HG03280 (cell line): Measurements from ENCODE around the gene ZNF140.

Experiments used
- ATAC-seq: cut with Tn5 transposase; IDR thresholded peaks from one replicate; pipeline ENCODE4 v1.9.1; 2021; ENCODE audit warnings: mild to moderate bottlenecking, moderate library complexity; ENCODE audit not compliant: unreplicated experiment

The ZNF140 gene

DNA sequence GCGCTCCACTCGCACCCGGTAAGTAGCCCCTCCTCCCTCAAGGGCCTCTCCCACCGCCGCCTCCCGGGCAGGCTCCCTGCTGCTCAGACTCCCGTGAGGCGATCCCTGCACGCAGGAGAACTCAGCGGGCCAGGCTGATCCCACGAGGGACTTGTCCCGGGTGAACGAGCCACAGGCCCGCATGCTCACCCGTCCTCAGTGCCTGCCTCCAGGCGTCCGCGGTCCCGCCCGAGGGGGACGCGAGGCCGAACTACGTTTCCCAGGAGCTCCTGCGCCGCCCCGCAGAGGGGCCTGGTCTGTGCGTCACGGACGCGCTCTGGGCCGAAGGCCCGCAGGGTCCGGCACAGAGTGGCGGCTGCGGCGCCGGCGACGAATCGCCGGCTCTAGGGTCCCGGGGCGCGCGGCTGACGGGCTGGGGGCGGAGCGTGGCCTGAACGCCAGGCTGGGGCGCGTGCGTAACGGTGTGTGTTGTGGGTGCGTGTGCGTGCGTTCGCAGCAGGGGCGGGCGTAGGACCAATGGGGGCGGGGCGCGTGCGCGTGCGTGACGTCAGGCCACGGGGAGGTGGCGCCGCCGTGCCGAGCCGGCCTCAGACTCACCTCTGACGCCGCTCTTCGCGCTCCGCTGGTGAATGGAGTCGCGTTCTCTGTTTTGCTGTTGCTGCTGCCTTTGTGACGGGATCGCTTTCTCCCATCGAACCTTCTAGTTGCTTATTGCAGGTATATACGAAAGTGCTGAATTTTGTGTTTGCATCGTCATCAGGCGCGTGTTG is 49.5 kb downstream of the ZNF140 start, which contains the start of the genes ZNF10 and ZNF891:
Gene ZNF10, plus strand, starts transcription at position 590 of the 770 bp plus-strand sequence. CDS start 13,866 bp downstream, outside the sequence.
Gene ZNF891, minus strand, starts transcription at position 237 of the 770 bp plus-strand sequence. CDS start 8,356 bp downstream, outside the sequence.
- peak; percentile 96 for ATAC-seq

- ATAC-seq, result no peak
Measured at GRCh38 chr12:133130808-133131128, 50.0 kb downstream of the ZNF140 start.

DNA sequence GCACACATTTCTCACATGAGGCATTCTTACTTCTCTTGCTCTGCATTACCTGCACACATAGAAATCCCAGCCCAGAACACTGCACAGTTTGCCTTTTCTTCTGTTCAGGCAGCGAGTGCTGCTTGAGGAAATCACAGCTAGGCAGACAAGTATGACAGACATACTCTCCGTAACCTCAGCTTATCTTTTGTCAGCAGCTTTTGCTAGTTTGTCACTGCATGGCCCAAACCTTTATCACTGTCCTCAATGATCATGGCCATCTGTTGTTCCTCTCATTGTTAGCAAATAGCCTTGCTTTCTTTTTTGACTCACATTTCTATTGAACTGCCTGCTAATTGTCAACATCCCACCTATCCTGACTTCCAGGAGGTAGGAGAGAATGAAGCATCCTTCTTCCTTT is 55.0 kb downstream of the ZNF140 start:
- ATAC-seq, result no peak

- no peak for ATAC-seq
Measured at GRCh38 chr12:133145981-133146380, 65.3 kb downstream of the ZNF140 start.

GRCh38 chr12:133156125-133156690 is 75.5 kb downstream of the ZNF140 start:
- no peak for ATAC-seq
